A549 (cell line): ENCODE data around the gene FBXO47.

Source experiments
- CBX2 ChIP-seq: fragments of 200-600 bp; sonication (generic); IDR thresholded peaks from 2 replicates; pipeline ENCODE4 v1.6.1; 2016; ENCODE audit warnings: low read depth, mild to moderate bottlenecking, borderline replicate concordance
- CBX8 ChIP-seq: fragments of 200-600 bp; sonication (generic); IDR thresholded peaks from 2 replicates; pipeline ENCODE4 v1.6.1; 2016
- CHD2 ChIP-seq: fragments of 150-350 bp; IDR thresholded peaks from 2 replicates; pipeline ENCODE4 v1.6.1; 2014; ENCODE audit warnings: low read length; ENCODE audit not compliant: partially characterized antibody
- CTCF ChIP-seq: fragments of >200 bp; sonication (Bioruptor Twin); formaldehyde crosslinking; IDR thresholded peaks from 3 replicates; pipeline ENCODE4 v1.5.1; 2016
- EP300 ChIP-seq, 2 experiments: fragments of >200 bp; sonication (Bioruptor Twin); formaldehyde crosslinking; IDR thresholded peaks; 2 replicates in 1 of 2; 3 replicates in 1 of 2; pipeline ENCODE4 v1.6.1; 2016 to 2017
- HOXB13 ChIP-seq: fragments of 250-450 bp; sonication (Bioruptor Pico); IDR thresholded peaks from 2 replicates; pipeline ENCODE4 v1.5.0; 2020; ENCODE audit warnings: low read depth, mild to moderate bottlenecking, moderate library complexity
- MAFK ChIP-seq: fragments of 450-650 bp; IDR thresholded peaks from 2 replicates; pipeline ENCODE4 v1.6.1; 2014; ENCODE audit not compliant: partially characterized antibody
- NR3C1 ChIP-seq: fragments of >200 bp; sonication (Bioruptor Twin); formaldehyde crosslinking; IDR thresholded peaks from 3 replicates; pipeline ENCODE4 v1.6.1; 2017
- POLR2A ChIP-seq: IDR thresholded peaks from 2 replicates; pipeline ENCODE4 v1.6.1; 2012; ENCODE audit warnings: mild to moderate bottlenecking, low read length
- RAD21 ChIP-seq, 2 experiments: fragments of >200 bp in 1 of 2; sonication (Bioruptor Twin) in 1 of 2; formaldehyde crosslinking in 1 of 2; IDR thresholded peaks in 1 of 2; conservative IDR thresholded peaks in 1 of 2; 2 replicates in 1 of 2; 3 replicates in 1 of 2; pipeline ENCODE4 v1.6.1; 2012 to 2018; ENCODE audit warnings: inconsistent platforms in 1 of 2
- REST ChIP-seq: fragments of 200-600 bp; sonication (generic); IDR thresholded peaks from 2 replicates; pipeline ENCODE4 v1.6.1; 2016; ENCODE audit warnings: antibody characterized with exemption, mild to moderate bottlenecking, moderate library complexity
- SMC3 ChIP-seq: fragments of >200 bp; sonication (Bioruptor Twin); formaldehyde crosslinking; IDR thresholded peaks from 3 replicates; pipeline ENCODE4 v1.6.1; 2018; ENCODE audit warnings: inconsistent platforms
- ZFP36 ChIP-seq: fragments of 450-650 bp; IDR thresholded peaks from 2 replicates; pipeline ENCODE4 v1.6.1; 2014; ENCODE audit warnings: borderline replicate concordance; ENCODE audit not compliant: partially characterized antibody
- ZNF302 ChIP-seq: fragments of 250-450 bp; sonication (Bioruptor Pico); IDR thresholded peaks from 2 replicates; pipeline ENCODE4 v1.9.0; 2021; ENCODE audit warnings: inconsistent platforms, mild to moderate bottlenecking, moderate library complexity

- TF ChIP-seq POLR2A (no peak), CHD2 (no peak), ZFP36 (no peak), CBX2 (no peak), CBX8 (no peak), REST (no peak), CTCF (no peak), ZNF302 (CRISPR knock-in tag) (no peak), MAFK (no peak), RAD21 (conservative IDR thresholded peaks at IDR 0.05 in 1 of 2, IDR thresholded peaks at IDR 0.05 in 1 of 2) (no peak), HOXB13 (no peak), EP300 (IDR thresholded peaks at IDR 0.05) (no peak), SMC3 (no peak), NR3C1 (no peak)
Observed at GRCh38 chr17:38906460-38907228, 60.6 kb downstream of the FBXO47 start.
